Measurements from ENCODE around the gene IFT80.

DNA sequence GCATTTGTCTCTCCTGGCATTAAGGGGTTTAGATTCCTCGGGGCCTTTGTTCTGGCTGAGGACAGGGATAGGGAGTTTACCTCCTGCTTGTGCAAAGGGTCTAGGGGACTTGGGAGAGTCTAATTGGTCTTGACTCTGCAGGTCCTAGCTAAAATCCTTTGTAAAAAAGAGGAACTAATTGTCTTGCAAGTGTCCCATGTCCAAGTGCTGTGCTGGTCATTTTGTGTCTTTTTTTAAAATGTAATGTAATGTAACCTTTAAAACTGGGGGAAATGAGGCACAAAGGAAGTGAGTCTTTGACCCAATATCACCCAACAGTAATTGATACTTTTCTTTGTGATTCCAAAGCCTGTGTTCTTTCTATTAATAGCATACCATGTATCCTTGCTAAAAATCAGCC is 188.7 kb downstream of the IFT80 start:
- TF ChIP-seq POLR2A (IDR thresholded peaks at IDR 0.05), result no peak
- TF ChIP-seq, protein P1, sequence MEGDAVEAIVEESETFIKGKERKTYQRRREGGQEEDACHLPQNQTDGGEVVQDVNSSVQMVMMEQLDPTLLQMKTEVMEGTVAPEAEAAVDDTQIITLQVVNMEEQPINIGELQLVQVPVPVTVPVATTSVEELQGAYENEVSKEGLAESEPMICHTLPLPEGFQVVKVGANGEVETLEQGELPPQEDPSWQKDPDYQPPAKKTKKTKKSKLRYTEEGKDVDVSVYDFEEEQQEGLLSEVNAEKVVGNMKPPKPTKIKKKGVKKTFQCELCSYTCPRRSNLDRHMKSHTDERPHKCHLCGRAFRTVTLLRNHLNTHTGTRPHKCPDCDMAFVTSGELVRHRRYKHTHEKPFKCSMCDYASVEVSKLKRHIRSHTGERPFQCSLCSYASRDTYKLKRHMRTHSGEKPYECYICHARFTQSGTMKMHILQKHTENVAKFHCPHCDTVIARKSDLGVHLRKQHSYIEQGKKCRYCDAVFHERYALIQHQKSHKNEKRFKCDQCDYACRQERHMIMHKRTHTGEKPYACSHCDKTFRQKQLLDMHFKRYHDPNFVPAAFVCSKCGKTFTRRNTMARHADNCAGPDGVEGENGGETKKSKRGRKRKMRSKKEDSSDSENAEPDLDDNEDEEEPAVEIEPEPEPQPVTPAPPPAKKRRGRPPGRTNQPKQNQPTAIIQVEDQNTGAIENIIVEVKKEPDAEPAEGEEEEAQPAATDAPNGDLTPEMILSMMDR (IDR thresholded peaks at IDR 0.05), result no peak

Measured in adrenal gland (tissue), 5 donors.